GM12891 (cell line): Measurements from ENCODE around the gene EXOSC1.
"Not testable (repeated sequence)": the region's sequence is repeated elsewhere in the genome, so short reads cannot be mapped to it uniquely, and the experiment has no call there.

Source experiments
- DNase-seq: peaks from one replicate; pipeline ENCODE4 v3.0.0; 2011; ENCODE audit warnings: low spot score; ENCODE audit not compliant: insufficient read length
- FAIRE-seq: peaks from 2 replicates; lab custom pipeline; 2011; peaks lifted over from hg19 to GRCh38; lab: Jason Lieb, UNC
- PAX5 ChIP-seq: IDR thresholded peaks from 2 replicates; pipeline ENCODE4 v1.6.1; 2011; ENCODE audit warnings: low read length, moderate library complexity, mild to moderate bottlenecking; ENCODE audit not compliant: insufficient read depth, severe bottlenecking
- POLR2A ChIP-seq: IDR thresholded peaks from 2 replicates; pipeline ENCODE4 v1.6.1; 2011; ENCODE audit warnings: low read depth, low read length, control low read depth
- POLR2AphosphoS5 ChIP-seq: IDR thresholded peaks from 2 replicates; pipeline ENCODE4 v1.6.1; 2011; ENCODE audit warnings: low read depth, low read length, control low read depth
- POU2F2 ChIP-seq: IDR thresholded peaks from 2 replicates; pipeline ENCODE4 v1.6.1; 2011; ENCODE audit warnings: low read depth, mild to moderate bottlenecking, control low read depth, low read length, moderate library complexity
- SPI1 ChIP-seq: IDR thresholded peaks from 2 replicates; pipeline ENCODE4 v1.6.1; 2011; ENCODE audit warnings: low read depth, low read length, control low read depth
- TAF1 ChIP-seq: IDR thresholded peaks from 2 replicates; pipeline ENCODE4 v1.6.1; 2011; ENCODE audit warnings: low read depth, low read length, control low read depth

EXOSC1 gene

DNA sequence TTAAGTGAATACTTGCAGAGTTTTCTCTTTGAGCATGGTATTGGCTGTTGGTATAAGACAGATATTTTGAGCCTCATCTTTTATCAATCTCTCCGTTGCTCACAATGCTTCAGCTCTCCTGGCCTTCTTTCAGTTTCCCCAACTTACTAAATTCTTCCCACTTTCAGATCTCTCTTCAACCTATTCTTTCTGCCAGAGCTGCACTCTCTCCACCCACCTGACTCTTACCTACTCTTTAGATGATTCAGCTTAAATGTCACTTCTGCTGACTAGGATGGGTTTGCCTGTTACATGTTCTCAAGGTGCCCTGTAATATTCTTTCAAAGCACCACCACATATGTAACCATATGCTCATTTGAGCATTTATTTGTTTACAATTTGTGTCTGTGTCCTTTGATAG is 1.6 kb downstream of the EXOSC1 start:
- no peak for TF ChIP-seq POLR2A
- TF ChIP-seq PAX5, result no peak
- no peak for TF ChIP-seq POU2F2
- no peak for TF ChIP-seq POLR2AphosphoS5
- TF ChIP-seq TAF1, result no peak
- TF ChIP-seq SPI1, result no peak
- FAIRE-seq, result no peak
- DNase-seq, result no peak

DNA sequence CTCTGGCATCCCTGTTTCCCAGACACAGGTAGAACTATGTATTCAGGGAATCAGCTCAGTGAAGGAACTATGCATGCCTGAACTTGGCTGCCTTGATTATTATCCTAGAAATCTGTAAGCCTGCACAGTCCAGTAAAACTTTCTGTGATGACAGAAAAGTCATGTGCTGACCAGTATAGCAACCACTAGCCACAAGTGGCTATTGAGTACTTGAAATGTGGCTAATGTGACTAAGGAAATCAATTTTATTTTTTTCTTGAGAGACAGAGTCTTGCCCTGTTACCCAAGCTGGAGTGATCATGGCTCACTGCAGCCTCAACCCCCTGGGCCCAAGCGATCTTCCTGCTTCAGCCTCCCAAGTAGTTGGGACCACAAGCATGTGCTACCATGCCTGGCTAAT is 3.5 kb downstream of the EXOSC1 start:
- TF ChIP-seq SPI1 (no peak), PAX5 (no peak), TAF1 (no peak), POLR2A (no peak), POLR2AphosphoS5 (no peak), POU2F2 (no peak)
- DNase-seq, result no peak
- FAIRE-seq, result no peak

DNA sequence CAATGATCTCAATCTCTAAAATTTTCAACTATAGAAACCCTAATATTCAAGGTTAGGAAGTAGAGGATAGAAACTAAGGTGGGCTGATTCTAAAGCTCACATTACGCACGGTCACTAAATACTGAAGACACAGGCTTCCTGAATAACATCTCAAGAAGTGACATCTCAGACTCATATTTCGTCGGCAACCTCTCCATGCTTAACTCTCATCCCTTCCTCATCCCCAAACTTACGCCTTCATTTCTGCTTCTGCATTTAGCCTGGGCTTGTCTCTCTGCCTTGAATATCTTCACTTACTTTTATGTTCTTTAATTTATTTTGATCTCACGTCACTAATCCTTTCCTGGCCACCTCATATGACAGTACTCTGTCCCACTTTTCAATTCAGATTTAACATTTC is 10.6 kb downstream of the EXOSC1 start:
- no peak for TF ChIP-seq SPI1
- no peak for TF ChIP-seq POLR2A
- TF ChIP-seq TAF1, result no peak
- no peak for TF ChIP-seq POU2F2
- TF ChIP-seq POLR2AphosphoS5, result no peak
- no peak for TF ChIP-seq PAX5
- DNase-seq (no peak), FAIRE-seq (no peak)

- FAIRE-seq (no peak), DNase-seq (no peak)
- TF ChIP-seq POLR2AphosphoS5 (0 out of 2 replicates have a peak, but pooled peaks have one; percentile 8), POLR2A (peak; percentile 45; the same call in 1 of the 2 replicates), TAF1 (no peak), SPI1 (no peak), PAX5 (no peak), POU2F2 (no peak)
Measured at GRCh38 chr10:97434557-97434956, 11.2 kb downstream of the EXOSC1 start.

- DNase-seq, result no peak
- no peak for TF ChIP-seq POLR2A
- peak; percentile 24; the same call in 1 of the 2 replicates for TF ChIP-seq POLR2AphosphoS5
- no peak for FAIRE-seq
Measured at GRCh38 chr10:97434055-97434454, 11.8 kb downstream of the EXOSC1 start.

GRCh38 chr10:97428572-97428981 is 17.2 kb downstream of the EXOSC1 start:
- no peak for FAIRE-seq
- no peak for TF ChIP-seq POU2F2
- no peak for TF ChIP-seq SPI1
- no peak for TF ChIP-seq PAX5
- TF ChIP-seq TAF1, result no peak
- no peak for TF ChIP-seq POLR2A
- no peak; the same call in 1 of the 2 replicates for TF ChIP-seq POLR2AphosphoS5
- no peak for DNase-seq

DNA sequence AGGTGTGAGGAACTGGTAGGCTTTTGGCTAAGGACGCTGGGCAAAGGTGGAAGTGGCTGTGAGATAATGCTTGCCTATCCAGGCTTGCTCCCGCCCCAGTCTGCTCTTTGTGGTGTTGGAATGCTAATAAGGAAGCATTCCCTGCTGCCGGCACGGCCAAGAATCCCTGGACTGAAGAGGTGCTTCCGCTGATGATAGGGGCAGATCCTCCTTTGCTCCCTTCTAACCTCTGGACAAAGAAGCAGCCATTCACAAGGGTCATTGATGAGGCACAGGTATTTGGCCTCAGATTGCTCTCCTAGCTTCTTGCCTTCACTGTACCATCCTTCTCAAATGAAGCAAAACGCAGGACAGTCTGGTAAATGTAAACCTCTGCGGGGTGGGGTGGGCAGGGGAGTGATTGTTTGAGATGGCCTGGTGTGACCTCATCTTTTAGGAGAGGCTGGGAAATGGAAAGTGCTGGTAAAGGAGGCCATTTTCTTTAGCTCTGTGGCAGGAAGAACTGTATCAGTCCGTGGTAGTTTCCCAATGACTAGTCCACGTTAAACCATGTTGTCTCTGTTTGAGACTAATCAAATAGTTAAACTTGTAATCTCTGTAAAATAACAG is 18.1 kb downstream of the EXOSC1 start:
- peak; percentile 66 for FAIRE-seq
- TF ChIP-seq SPI1 (no peak), PAX5 (no peak), TAF1 (no peak), POLR2A (0 out of 2 replicates have a peak, but pooled peaks have one; percentile 23), POLR2AphosphoS5 (no peak), POU2F2 (no peak)
- DNase-seq, result no peak

DNA sequence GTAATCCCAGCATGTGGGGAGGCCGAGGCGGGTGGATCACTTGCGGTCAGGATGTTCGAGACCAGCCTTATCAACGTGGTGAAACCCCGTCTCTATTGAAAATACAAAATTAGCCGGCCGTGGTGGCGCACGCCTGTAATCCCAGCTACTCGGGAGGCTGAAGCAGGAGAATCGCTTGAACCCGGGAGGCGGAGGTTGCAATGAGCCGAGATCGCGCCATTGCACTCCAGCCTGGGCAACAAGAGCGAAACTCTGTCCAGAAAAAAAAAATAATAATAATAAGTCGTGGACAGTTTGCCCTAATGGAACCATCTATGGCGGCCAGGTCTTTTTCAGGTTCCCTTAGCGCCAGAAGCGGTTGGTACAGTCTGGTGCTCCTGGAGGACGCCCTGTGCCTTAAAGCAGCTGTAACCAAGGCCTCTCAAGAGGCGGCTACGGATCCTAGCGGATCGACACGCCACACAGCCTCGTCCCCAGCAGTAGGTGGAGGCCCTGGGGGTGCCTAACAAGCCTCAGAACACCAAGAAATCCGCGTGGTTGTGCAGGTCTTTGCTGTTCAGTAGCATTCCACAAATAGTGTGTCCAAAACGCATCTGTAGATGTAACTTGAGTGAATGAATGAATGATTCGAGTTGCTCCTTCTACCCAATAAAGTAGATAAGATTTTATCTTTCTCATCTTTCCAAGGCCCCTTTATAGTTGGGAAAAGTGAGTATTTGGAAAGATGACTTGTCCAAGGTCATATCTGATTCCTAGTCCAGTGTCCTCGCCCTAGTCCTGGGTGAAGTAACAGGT is 18.8 kb downstream of the EXOSC1 start:
- no peak for TF ChIP-seq SPI1
- TF ChIP-seq PAX5, result no peak
- no peak for TF ChIP-seq TAF1
- TF ChIP-seq POU2F2, result no peak
- TF ChIP-seq POLR2A, result no peak
- TF ChIP-seq POLR2AphosphoS5, result no peak
- DNase-seq (no peak), FAIRE-seq (no peak)

DNA sequence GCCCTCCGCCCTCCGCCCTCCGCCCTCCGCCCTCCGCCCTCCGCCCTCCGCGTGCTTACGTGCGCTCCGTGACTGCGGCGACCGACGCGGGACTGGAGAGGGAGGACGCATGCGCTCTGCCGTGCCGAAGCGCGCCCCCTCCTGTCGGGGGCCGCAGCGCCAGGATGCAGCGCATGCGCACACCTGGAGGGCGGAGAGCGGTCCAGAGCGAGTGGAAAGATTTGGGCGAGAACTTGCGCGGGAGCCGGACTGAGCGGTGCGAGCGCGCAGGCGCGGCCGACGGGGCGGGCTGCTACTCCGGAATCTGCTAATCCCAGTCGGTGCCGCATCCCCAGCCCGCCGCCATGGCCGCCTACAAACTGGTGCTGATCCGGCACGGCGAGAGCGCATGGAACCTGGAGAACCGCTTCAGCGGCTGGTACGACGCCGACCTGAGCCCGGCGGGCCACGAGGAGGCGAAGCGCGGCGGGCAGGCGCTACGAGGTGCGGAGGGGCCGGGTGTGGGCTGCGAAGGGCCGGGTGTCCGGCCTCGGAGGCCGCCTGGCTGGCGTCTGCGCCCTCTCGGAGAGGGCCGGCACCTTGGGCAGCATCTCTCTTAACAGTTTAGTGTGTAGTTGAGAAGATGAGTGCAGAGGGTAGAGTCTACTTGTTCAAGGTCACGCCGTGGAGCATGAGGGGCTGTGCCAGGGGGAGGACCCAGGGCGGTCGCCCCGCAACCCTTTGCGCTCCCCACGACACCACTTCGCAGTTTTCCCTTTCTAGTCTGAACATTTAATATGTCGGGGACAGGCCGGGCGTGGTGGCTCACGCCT is 19.6 kb downstream of the EXOSC1 start, which contains the start of gene PGAM1:
PGAM1 (plus strand) TSS at position 228 of the 812 bp plus-strand sequence; CDS start at position 345, 117 bp downstream.
- FAIRE-seq, result peak; percentile 99
- peak; percentile 98 for DNase-seq
- TF ChIP-seq POU2F2 (0 out of 2 replicates have a peak, but pooled peaks have one; percentile 8), POLR2AphosphoS5 (peak; percentile 54; the same call in 1 of the 2 replicates), SPI1 (no peak)

DNA sequence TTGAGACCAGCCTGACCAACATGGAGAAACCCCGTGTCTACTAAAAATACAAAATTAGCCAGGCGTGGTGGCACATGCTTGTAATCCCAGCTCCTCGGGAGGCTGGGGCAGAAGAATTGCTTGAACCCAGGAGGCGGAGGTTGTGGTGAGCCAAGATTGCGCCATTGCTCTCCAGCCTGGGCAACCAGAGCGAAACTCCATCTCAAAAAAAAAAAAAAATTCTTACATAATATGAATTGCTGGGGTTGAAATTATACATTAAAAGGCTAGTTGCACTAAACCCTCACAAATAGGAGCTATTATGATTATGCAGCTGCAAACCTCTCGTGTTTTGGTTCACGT is 22.1 kb downstream of the EXOSC1 start:
- DNase-seq, FAIRE-seq: not testable (repeated sequence)
